Embryonic facial prominence (tissue), 1 donor: ENCODE data around the gene BST2.

Experiments used
- DNase-seq: peaks from one replicate; pipeline ENCODE4 v3.0.0-alpha.2; 2016; ENCODE audit errors: extremely low spot score

The BST2 gene

GRCh38 chr19:17405250-17406045, at the start of gene BST2:
TSS of gene BST2 (minus strand) at chr19:17405630. CDS start at chr19:17405575, 55 bp downstream.
- no peak for DNase-seq

- no peak for DNase-seq
Observed at GRCh38 chr19:17454576-17455071, 49.2 kb upstream of the BST2 start.

- DNase-seq, result no peak
Observed at GRCh38 chr19:17451820-17452219, 46.4 kb upstream of the BST2 start.

- DNase-seq, result no peak
Observed at GRCh38 chr19:17450264-17451075, 45.0 kb upstream of the BST2 start.

GRCh38 chr19:17448131-17448967, 42.9 kb upstream of the BST2 start, which contains the start of gene TMEM221:
TSS of gene TMEM221 (minus strand) at chr19:17448668. CDS start at chr19:17448462, 206 bp downstream.
- DNase-seq, result no peak

GRCh38 chr19:17447704-17448130, 42.3 kb upstream of the BST2 start:
- DNase-seq, result no peak

GRCh38 chr19:17445526-17446165, 40.2 kb upstream of the BST2 start:
- no peak for DNase-seq

GRCh38 chr19:17441241-17442021, 36.0 kb upstream of the BST2 start:
- DNase-seq, result no peak

GRCh38 chr19:17436874-17437267, 31.4 kb upstream of the BST2 start:
- no peak for DNase-seq

GRCh38 chr19:17436094-17436873, 30.9 kb upstream of the BST2 start:
- DNase-seq, result no peak

- no peak for DNase-seq
Observed at GRCh38 chr19:17435218-17435617, 29.8 kb upstream of the BST2 start.

- no peak for DNase-seq
Observed at GRCh38 chr19:17431417-17431816, 26.0 kb upstream of the BST2 start.

- no peak for DNase-seq
Observed at GRCh38 chr19:17429641-17430113, 24.2 kb upstream of the BST2 start.

- DNase-seq, result no peak
Observed at GRCh38 chr19:17424743-17425365, 19.4 kb upstream of the BST2 start.

GRCh38 chr19:17423429-17424208, 18.2 kb upstream of the BST2 start:
- no peak for DNase-seq

GRCh38 chr19:17421942-17422341, 16.5 kb upstream of the BST2 start:
- DNase-seq, result no peak

GRCh38 chr19:17420475-17420924, 15.1 kb upstream of the BST2 start:
- DNase-seq, result no peak
